Measurements from ENCODE around the gene DTNBP1.

Gene DTNBP1

DNA sequence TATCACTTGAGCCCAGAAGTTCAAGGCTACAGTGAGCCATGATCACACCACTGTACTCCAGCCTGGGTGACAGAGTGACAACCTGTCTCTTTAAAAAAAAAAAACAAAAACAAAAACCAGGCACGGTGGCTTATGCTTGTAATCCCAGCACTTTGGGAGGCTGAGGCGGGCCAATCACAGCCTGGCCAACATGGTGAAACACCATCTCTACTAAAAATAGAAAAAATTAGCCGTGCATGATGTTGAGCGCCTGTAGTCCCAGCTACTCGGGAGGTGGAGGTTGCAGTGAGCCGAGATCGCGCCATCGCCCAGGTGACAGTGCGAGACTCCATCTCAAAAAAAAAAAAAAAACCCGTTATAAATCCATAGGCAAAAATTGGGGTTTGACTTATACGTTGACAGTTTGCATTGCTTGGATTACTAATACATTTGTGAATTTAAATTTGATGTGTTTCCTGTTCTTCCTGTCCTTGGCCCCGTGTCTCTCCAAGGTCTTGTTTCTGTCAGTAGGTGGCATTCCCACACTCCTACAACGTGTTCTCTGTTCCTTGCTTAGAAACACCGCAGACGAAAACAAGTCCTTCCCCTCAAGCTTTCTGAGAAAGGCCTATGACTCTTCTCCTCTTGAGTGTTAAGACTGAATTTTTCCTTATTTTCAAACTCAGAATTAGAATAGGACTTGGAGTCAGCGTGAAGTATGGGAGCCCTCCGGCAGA lies 147.0 kb downstream of the DTNBP1 start:
- H3K9me3 ChIP-seq (ENCODE audit: insufficient read depth, low read depth, low read length) = no peaks in the 10 kb centered on the region
- H3K4me1 ChIP-seq (ENCODE audit: insufficient read depth, low read length) = no peaks in the 10 kb centered on the region
- H3K36me3 ChIP-seq (ENCODE audit: insufficient read depth, low read depth, low read length) = peaks cover 100% of the 10 kb centered on the region
- H3K4me3 ChIP-seq (ENCODE audit: low read length) = no peak overlapping the region
- H3K27ac ChIP-seq (ENCODE audit: low read length) = no peak overlapping the region
- no peaks in the 10 kb centered on the region for H3K27me3 ChIP-seq (ENCODE audit: insufficient read depth, low read length)
- no peak overlapping the region for H3K9ac ChIP-seq (ENCODE audit: low read depth, low read length)

GRCh38 chr6:15515226-15515625 lies 147.6 kb downstream of the DTNBP1 start:
- Histone ChIP-seq H3K4me3 (ENCODE audit: low read length) (no peak overlapping the region), H3K27me3 (ENCODE audit: insufficient read depth, low read length) (no peaks in the 10 kb centered on the region), H3K4me1 (ENCODE audit: insufficient read depth, low read length) (no peaks in the 10 kb centered on the region), H3K9me3 (ENCODE audit: insufficient read depth, low read depth, low read length) (no peaks in the 10 kb centered on the region), H3K36me3 (ENCODE audit: insufficient read depth, low read depth, low read length) (peaks cover 100% of the 10 kb centered on the region), H3K27ac (ENCODE audit: low read length) (no peak overlapping the region), H3K9ac (ENCODE audit: low read depth, low read length) (no peak overlapping the region)

DNA sequence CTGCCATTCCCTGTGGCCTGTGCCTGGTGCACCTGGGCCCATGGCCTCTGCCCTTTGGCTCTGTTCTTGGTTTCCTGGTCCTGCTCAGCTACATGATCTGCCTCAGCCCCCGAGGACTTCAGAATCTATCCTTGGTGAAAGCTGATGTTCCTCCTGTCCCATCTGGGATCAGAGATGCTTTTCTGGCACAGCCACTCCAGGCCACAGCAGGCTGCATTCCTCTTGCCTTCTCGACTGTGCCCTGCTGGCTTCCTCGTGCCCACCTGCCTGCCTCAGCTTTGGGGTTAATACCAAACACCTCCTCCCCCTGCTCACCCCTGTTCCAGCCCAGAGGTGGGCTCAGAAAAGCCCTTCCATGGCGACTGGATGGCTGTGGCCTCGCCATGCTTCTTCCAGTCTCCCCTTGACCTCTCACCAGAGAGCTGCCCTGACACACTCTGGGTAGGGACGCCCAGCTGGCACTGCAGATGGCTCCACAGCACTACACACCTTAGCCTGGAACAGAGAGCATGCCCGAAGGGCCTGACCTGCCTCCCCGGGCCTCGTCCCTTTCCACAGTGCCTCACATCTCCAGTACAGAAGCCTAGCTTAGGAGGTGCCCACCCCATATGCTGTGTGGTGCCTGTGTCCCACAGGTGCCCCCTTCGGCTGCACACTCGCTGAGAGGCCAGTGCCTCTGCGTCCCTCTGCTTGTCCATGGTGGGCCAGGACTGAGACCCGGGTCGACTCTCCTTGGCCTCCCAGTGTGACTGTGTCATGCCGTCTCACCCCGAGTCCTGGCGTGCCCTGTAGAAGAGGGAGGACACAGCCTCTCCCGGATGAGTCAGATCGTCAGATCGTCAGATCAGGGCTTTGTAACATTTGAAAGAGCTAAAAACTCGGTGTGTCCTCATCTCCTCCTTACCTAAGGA lies 148.8 kb downstream of the DTNBP1 start:
- Histone ChIP-seq H3K9ac (ENCODE audit: low read depth, low read length) (no peak overlapping the region), H3K36me3 (ENCODE audit: insufficient read depth, low read depth, low read length) (peaks cover 100% of the 10 kb centered on the region), H3K27me3 (ENCODE audit: insufficient read depth, low read length) (no peaks in the 10 kb centered on the region), H3K9me3 (ENCODE audit: insufficient read depth, low read depth, low read length) (no peaks in the 10 kb centered on the region), H3K4me3 (ENCODE audit: low read length) (no peak overlapping the region), H3K4me1 (ENCODE audit: insufficient read depth, low read length) (no peaks in the 10 kb centered on the region), H3K27ac (ENCODE audit: low read length) (no peak overlapping the region)

DNA sequence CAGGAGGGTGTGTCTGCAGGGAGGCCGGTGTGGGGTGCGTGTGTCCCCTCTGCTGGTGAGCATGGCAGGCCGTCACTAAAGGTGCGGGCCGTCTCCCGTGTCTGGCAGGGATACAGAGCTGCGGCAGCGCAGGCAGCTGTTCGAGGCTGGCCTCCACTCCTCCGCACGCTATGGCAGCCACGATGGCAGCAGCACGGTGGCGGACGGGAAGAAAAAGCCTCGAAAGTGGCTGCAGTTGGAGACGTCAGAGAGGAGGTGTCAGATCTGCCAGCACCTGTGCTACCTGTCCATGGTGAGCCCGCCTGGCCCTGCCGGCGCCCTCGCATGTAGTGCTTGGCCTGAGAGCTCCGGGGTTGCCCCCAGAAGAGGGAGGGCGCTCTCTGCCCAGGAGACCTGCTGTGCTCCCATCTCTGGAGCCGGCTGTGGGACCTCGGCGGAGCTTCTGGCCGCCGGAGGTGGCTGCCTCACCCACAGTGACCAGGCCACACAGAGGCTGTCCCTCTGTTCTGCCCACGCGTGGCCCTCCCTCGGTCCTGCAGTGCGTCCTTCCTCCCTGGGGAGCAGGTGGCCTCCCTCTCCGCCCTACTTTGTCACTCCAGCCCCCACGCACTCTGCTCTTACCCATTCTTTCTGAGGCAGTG lies 149.6 kb downstream of the DTNBP1 start:
- Histone ChIP-seq H3K9ac (ENCODE audit: low read depth, low read length) (no peak overlapping the region), H3K27ac (ENCODE audit: low read length) (no peak overlapping the region), H3K9me3 (ENCODE audit: insufficient read depth, low read depth, low read length) (no peaks in the 10 kb centered on the region), H3K4me1 (ENCODE audit: insufficient read depth, low read length) (0 out of 2 replicates have a peak, but pooled peaks cover 1% of the 10 kb centered on the region), H3K4me3 (ENCODE audit: low read length) (no peak overlapping the region), H3K36me3 (ENCODE audit: insufficient read depth, low read depth, low read length) (peaks cover 100% of the 10 kb centered on the region), H3K27me3 (ENCODE audit: insufficient read depth, low read length) (no peaks in the 10 kb centered on the region)

DNA sequence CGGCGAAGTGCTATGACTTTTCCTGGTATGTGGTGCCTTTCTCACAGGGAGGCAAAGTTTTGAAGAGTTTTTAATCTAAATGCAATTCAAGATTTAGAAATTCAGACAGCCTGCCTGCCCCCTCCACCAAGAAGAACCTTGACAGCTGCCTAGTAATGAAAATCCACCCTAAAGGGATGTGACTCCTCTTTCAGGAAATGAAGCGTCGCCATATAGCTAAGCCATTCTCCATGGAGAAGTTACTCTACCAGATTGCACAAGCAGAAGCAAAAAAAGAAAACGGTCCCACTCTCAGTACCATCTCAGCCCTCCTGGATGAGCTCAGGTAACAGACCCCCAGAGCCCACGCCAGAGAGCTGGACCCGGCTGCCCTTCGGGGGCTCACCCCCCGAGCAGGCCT lies 150.1 kb downstream of the DTNBP1 start:
- peaks cover 100% of the 10 kb centered on the region for H3K36me3 ChIP-seq (ENCODE audit: insufficient read depth, low read depth, low read length)
- H3K27me3 ChIP-seq (ENCODE audit: insufficient read depth, low read length) = no peaks in the 10 kb centered on the region
- no peak overlapping the region for H3K27ac ChIP-seq (ENCODE audit: low read length)
- no peaks in the 10 kb centered on the region for H3K9me3 ChIP-seq (ENCODE audit: insufficient read depth, low read depth, low read length)
- H3K9ac ChIP-seq (ENCODE audit: low read depth, low read length) = no peak overlapping the region
- H3K4me1 ChIP-seq (ENCODE audit: insufficient read depth, low read length) = peaks cover 6% of the 10 kb centered on the region; the same call in 1 of the 2 replicates
- no peak overlapping the region for H3K4me3 ChIP-seq (ENCODE audit: low read length)

DNA sequence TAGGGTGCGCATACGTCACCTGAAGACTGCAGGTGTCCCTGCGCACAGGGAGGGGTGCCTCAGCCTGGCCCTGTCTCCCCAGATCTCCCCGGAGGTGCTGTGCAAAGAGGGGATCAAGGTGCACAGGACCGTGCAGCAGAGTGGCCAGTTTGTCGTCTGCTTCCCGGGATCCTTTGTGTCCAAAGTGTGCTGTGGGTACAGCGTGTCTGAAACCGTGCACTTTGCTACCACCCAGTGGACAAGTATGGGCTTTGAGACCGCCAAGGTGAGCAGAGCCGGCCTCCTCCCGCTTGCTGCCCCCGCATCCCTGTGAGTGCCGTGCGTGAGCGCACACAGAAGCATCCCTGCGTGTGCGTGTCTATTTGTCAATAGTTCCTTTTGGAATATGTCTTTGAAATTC lies 150.7 kb downstream of the DTNBP1 start:
- Histone ChIP-seq H3K27ac (ENCODE audit: low read length) (no peak overlapping the region), H3K27me3 (ENCODE audit: insufficient read depth, low read length) (no peaks in the 10 kb centered on the region), H3K9me3 (ENCODE audit: insufficient read depth, low read depth, low read length) (no peaks in the 10 kb centered on the region), H3K36me3 (ENCODE audit: insufficient read depth, low read depth, low read length) (peaks cover 100% of the 10 kb centered on the region), H3K9ac (ENCODE audit: low read depth, low read length) (no peak overlapping the region), H3K4me3 (ENCODE audit: low read length) (no peak overlapping the region), H3K4me1 (ENCODE audit: insufficient read depth, low read length) (peaks cover 12% of the 10 kb centered on the region; the same call in 1 of the 2 replicates)

DNA sequence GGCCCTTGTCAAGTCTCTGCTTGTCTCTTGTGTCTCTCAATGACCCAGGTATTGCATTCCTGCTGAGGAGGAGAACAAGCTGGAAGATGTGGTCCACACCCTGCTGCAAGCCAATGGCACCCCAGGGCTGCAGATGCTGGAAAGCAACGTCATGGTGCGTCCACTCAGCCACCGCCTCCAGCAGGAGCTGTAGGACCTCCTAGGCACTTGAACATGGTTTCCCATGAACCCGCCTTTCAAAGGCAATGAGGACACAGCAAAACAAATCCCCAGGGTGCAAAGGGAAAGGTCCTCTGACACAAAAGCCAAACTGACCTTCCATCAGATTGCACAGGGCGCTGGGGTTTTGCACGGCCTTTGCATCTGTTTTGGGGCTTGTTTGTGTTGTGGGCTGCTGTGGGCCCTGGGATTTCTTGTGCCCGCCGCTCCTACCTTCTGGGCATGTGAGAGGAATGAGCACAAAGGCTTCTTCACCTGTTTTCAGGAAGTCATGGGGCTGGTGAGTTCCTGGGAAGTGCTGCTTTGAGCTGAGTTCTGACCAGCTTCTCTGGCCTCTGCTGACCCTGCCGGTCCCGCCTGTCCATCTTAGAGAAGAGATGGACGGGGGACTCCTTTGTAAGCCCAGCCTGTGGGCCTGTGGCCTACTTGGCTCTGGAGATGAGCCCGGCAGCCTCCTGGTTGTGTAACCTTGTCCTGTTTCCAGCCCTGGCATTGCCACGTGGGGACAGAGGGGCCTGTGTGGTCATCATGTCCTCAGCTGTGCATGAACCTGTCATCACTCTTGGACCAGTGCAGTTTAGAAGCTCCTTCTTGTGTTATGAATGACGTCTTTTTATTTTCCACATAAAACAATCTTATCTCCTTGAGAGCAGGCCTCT lies 151.3 kb downstream of the DTNBP1 start:
- peaks cover 13% of the 10 kb centered on the region; the same call in 1 of the 2 replicates for H3K4me1 ChIP-seq (ENCODE audit: insufficient read depth, low read length)
- H3K9ac ChIP-seq (ENCODE audit: low read depth, low read length) = no peak overlapping the region
- H3K27me3 ChIP-seq (ENCODE audit: insufficient read depth, low read length) = no peaks in the 10 kb centered on the region
- no peak overlapping the region for H3K27ac ChIP-seq (ENCODE audit: low read length)
- H3K9me3 ChIP-seq (ENCODE audit: insufficient read depth, low read depth, low read length) = no peaks in the 10 kb centered on the region
- no peak overlapping the region for H3K4me3 ChIP-seq (ENCODE audit: low read length)
- peaks cover 100% of the 10 kb centered on the region for H3K36me3 ChIP-seq (ENCODE audit: insufficient read depth, low read depth, low read length)

- Histone ChIP-seq H3K27ac (ENCODE audit: low read length) (no peak overlapping the region), H3K36me3 (ENCODE audit: insufficient read depth, low read depth, low read length) (peaks cover 100% of the 10 kb centered on the region), H3K4me3 (ENCODE audit: low read length) (no peak overlapping the region), H3K9ac (ENCODE audit: low read depth, low read length) (no peak overlapping the region), H3K4me1 (ENCODE audit: insufficient read depth, low read length) (peaks cover 13% of the 10 kb centered on the region; the same call in 1 of the 2 replicates), H3K9me3 (ENCODE audit: insufficient read depth, low read depth, low read length) (no peaks in the 10 kb centered on the region), H3K27me3 (ENCODE audit: insufficient read depth, low read length) (no peaks in the 10 kb centered on the region)
These were observed 152.1 kb downstream of the DTNBP1 start for GRCh38 chr6:15510536-15511247.

GRCh38 chr6:15510121-15510520 lies 152.7 kb downstream of the DTNBP1 start:
- H3K36me3 ChIP-seq (ENCODE audit: insufficient read depth, low read depth, low read length) = peaks cover 100% of the 10 kb centered on the region
- peaks cover 13% of the 10 kb centered on the region; the same call in 1 of the 2 replicates for H3K4me1 ChIP-seq (ENCODE audit: insufficient read depth, low read length)
- H3K27me3 ChIP-seq (ENCODE audit: insufficient read depth, low read length) = no peaks in the 10 kb centered on the region
- no peak overlapping the region for H3K4me3 ChIP-seq (ENCODE audit: low read length)
- H3K27ac ChIP-seq (ENCODE audit: low read length) = no peak overlapping the region
- no peak overlapping the region for H3K9ac ChIP-seq (ENCODE audit: low read depth, low read length)
- no peaks in the 10 kb centered on the region for H3K9me3 ChIP-seq (ENCODE audit: insufficient read depth, low read depth, low read length)

- Histone ChIP-seq H3K4me1 (ENCODE audit: insufficient read depth, low read length) (peaks cover 13% of the 10 kb centered on the region; the same call in 1 of the 2 replicates), H3K27me3 (ENCODE audit: insufficient read depth, low read length) (no peaks in the 10 kb centered on the region), H3K36me3 (ENCODE audit: insufficient read depth, low read depth, low read length) (peaks cover 100% of the 10 kb centered on the region), H3K9me3 (ENCODE audit: insufficient read depth, low read depth, low read length) (no peaks in the 10 kb centered on the region), H3K4me3 (ENCODE audit: low read length) (no peak overlapping the region), H3K27ac (ENCODE audit: low read length) (no peak overlapping the region), H3K9ac (ENCODE audit: low read depth, low read length) (no peak overlapping the region)
These were observed 153.4 kb downstream of the DTNBP1 start for GRCh38 chr6:15509335-15509933.

All from iPS-20b (cell line).